RWPE2 (cell line): ENCODE data around the gene ANG.
"Not testable (repeated sequence)": the region's sequence is repeated elsewhere in the genome, so short reads cannot be mapped to it uniquely, and the experiment has no call there.

Experiments
- ATAC-seq: fragments of 200-7000 bp; cut with Tn5 transposase; 3 replicates; pipeline ENCODE4 v1.9.1; 2021; ENCODE audit warnings: low read depth
- DNase-seq: peaks from one replicate; pipeline ENCODE4 v3.0.0-alpha.2; 2020; ENCODE audit warnings: low spot score
- H3K27ac ChIP-seq: fragments of 450-650 bp; 2 replicates; pipeline ENCODE4 v1.5.1; 2017; ENCODE audit warnings: mild to moderate bottlenecking; ENCODE audit not compliant: poor library complexity, severe bottlenecking
- H3K27me3 ChIP-seq: fragments of 250-450 bp; sonication (Bioruptor Pico); 2 replicates; pipeline ENCODE4 v1.5.1; 2021; ENCODE audit warnings: mild to moderate bottlenecking, moderate library complexity; ENCODE audit not compliant: insufficient read depth, poor library complexity, severe bottlenecking
- H3K36me3 ChIP-seq: fragments of 250-450 bp; sonication (Bioruptor Pico); 2 replicates; pipeline ENCODE4 v1.5.1; 2020; ENCODE audit warnings: low read depth, mild to moderate bottlenecking, moderate library complexity
- H3K4me1 ChIP-seq: fragments of 250-450 bp; sonication (Bioruptor Pico); 2 replicates; pipeline ENCODE4 v1.5.1; 2021; ENCODE audit warnings: mild to moderate bottlenecking, moderate library complexity; ENCODE audit not compliant: insufficient read depth, poor library complexity, severe bottlenecking
- H3K4me3 ChIP-seq: fragments of 250-450 bp; sonication (Bioruptor Pico); 2 replicates; pipeline ENCODE4 v1.5.1; 2021; ENCODE audit warnings: mild to moderate bottlenecking, moderate library complexity; ENCODE audit not compliant: severe bottlenecking
- H3K9me3 ChIP-seq: fragments of 250-450 bp; sonication (Bioruptor Pico); 2 replicates; pipeline ENCODE4 v1.5.1; 2021; ENCODE audit warnings: mild to moderate bottlenecking, moderate library complexity; ENCODE audit not compliant: severe bottlenecking
- CTCF ChIP-seq: fragments of 450-650 bp; IDR thresholded peaks from one replicate; pipeline ENCODE4 v1.5.1; 2017; ENCODE audit warnings: mild to moderate bottlenecking, moderate library complexity; ENCODE audit not compliant: poor library complexity, severe bottlenecking

The ANG gene

GRCh38 chr14:20688167-20688839, at the start of gene ANG:
ANG (plus strand) TSS chr14:20688764; CDS start chr14:20693565, 4,801 bp downstream.
- Histone ChIP-seq H3K27me3 (no peaks in the 10 kb centered on the region), H3K4me3 (no peak within 1 kb of the TSS), H3K36me3 (no peaks in the 10 kb centered on the region), H3K4me1 (no peaks in the 10 kb centered on the region), H3K27ac (no peak within 1 kb of the TSS), H3K9me3 (no peaks in the 10 kb centered on the region)
- no peak for DNase-seq
- TF ChIP-seq CTCF, result no peak
- no peak for ATAC-seq

GRCh38 chr14:20641591-20641990, 47.0 kb upstream of the ANG start, which contains the start of gene OR6S1:
OR6S1 (minus strand) TSS chr14:20641691; CDS start chr14:20641691, 0 bp downstream.
- TF ChIP-seq CTCF, result no peak
- Histone ChIP-seq H3K4me3 (no peak within 1 kb of the TSS), H3K36me3 (no peaks in the 10 kb centered on the region), H3K9me3 (no peaks in the 10 kb centered on the region), H3K27ac (no peak within 1 kb of the TSS), H3K27me3 (peaks cover 2% of the 10 kb centered on the region), H3K4me1 (no peaks in the 10 kb centered on the region)
- ATAC-seq, result no peak
- DNase-seq, result no peak

- no peaks in the 10 kb centered on the region for H3K9me3 ChIP-seq
- no peak for DNase-seq
- no peaks in the 10 kb centered on the region for H3K36me3 ChIP-seq
- no peak for ATAC-seq
- no peak overlapping the region for H3K4me3 ChIP-seq
- no peak overlapping the region for H3K27ac ChIP-seq
- peaks cover 2% of the 10 kb centered on the region for H3K27me3 ChIP-seq
- H3K4me1 ChIP-seq, result no peaks in the 10 kb centered on the region
- TF ChIP-seq CTCF, result no peak
These were observed 46.4 kb upstream of the ANG start for GRCh38 chr14:20642182-20642581.

GRCh38 chr14:20642755-20643154, 45.8 kb upstream of the ANG start:
- H3K4me3 ChIP-seq, H3K27ac ChIP-seq, H3K9me3 ChIP-seq, H3K27me3 ChIP-seq, H3K36me3 ChIP-seq, DNase-seq, H3K4me1 ChIP-seq, ATAC-seq: not testable (repeated sequence)

- DNase-seq, result no peak
- H3K4me1 ChIP-seq, result no peaks in the 10 kb centered on the region
- TF ChIP-seq CTCF, result no peak
- H3K27me3 ChIP-seq, result no peaks in the 10 kb centered on the region
- no peak overlapping the region for H3K27ac ChIP-seq
- H3K36me3 ChIP-seq, result no peaks in the 10 kb centered on the region
- no peak for ATAC-seq
- H3K4me3 ChIP-seq, result no peak overlapping the region
- H3K9me3 ChIP-seq, result no peaks in the 10 kb centered on the region
These were observed 44.0 kb upstream of the ANG start for GRCh38 chr14:20644520-20644919.
